K562 (cell line): ENCODE data around the gene CDKL4. TPM values are rescaled to one million over a fixed set of nuclear protein-coding genes. Genes with fewer than 3 reads are reported as not detected.

Experiments
- CEBPZ ChIP-seq: fragments of 150-350 bp; IDR thresholded peaks from 2 replicates; pipeline ENCODE4 v1.6.1; 2014; ENCODE audit warnings: low read depth, mild to moderate bottlenecking, low read length, borderline replicate concordance
- HDAC1 ChIP-seq, 2 experiments: fragments of 450-650 bp; IDR thresholded peaks; 2 replicates each; pipeline ENCODE4 v1.6.1; 2016 to 2017; ENCODE audit warnings: inconsistent platforms in 1 of 2, mild to moderate bottlenecking in 1 of 2, moderate library complexity in 1 of 2
- HNRNPUL1 ChIP-seq: fragments of 200-400 bp; formaldehyde crosslinking; IDR thresholded peaks from 2 replicates; pipeline ENCODE4 v1.6.1; 2017; ENCODE audit warnings: low read length
- MEIS2 ChIP-seq: fragments of 450-650 bp; IDR thresholded peaks from 2 replicates; pipeline ENCODE4 v1.6.1; 2014; ENCODE audit warnings: mild to moderate bottlenecking; ENCODE audit not compliant: partially characterized antibody
- NKRF ChIP-seq: fragments of 450-650 bp; IDR thresholded peaks from 2 replicates; pipeline ENCODE4 v1.6.1; 2016; ENCODE audit warnings: borderline replicate concordance
- REST ChIP-seq, 2 experiments: fragments of 450-650 bp; formaldehyde crosslinking in 1 of 2; IDR thresholded peaks; 2 replicates each; pipeline versions ENCODE4 v1.4.0 to v1.6.1; 2014 to 2020; ENCODE audit warnings: mild to moderate bottlenecking in 2 of 2, borderline replicate concordance in 1 of 2, low read depth in 1 of 2
- ZMIZ1 ChIP-seq, 2 experiments: fragments of 150-350 bp in 1 of 2; IDR thresholded peaks; 2 replicates each; pipeline ENCODE4 v1.6.1; 2012 to 2016; ENCODE audit warnings: low read depth in 2 of 2, low read length in 2 of 2, mild to moderate bottlenecking in 1 of 2, moderate library complexity in 1 of 2
- polyA plus RNA-seq, 8 experiments: library from polyadenylated mRNA; depleted of rRNA in 4 of 8; stranded (reverse) in 5 of 8; unstranded in 3 of 8; fragments of >200 nt; fragmentation: Nextera tagmentation in 2 of 8; fragmentation: Illumina TruSeq in 1 of 8; extraction: Ambion mirVana in 2 of 8; extraction: Trizol in 1 of 8; gene quantifications; 2 replicates each; pipeline versions ENCODE4 v1.2.1 to v1.2.3, GENCODE V29; 2011 to 2014; ENCODE audit warnings: inconsistent platforms in 1 of 8, missing spikeins in 1 of 8
- total RNA-seq, 7 experiments: library from RNA; depleted of rRNA in 6 of 7; stranded (reverse); fragments of >200 nt in 6 of 7; fragmentation: Illumina TruSeq in 2 of 7; extraction: Trizol in 2 of 7; gene quantifications; 2 replicates each; pipeline versions ENCODE4 v1.2.1 to v1.2.3, GENCODE V29; 2011 to 2021; ENCODE audit warnings: low replicate concordance in 1 of 7

CDKL4 gene
- total and polyA plus RNA-seq, 9 of the 15 experiments (the other 6 are each of a cell fraction or from before 2014, with no cell fraction given) = not detected

GRCh38 chr2:39227628-39228412 lies 15.9 kb downstream of the CDKL4 start (continued):
- TF ChIP-seq ZMIZ1 (IDR thresholded peaks at IDR 0.05; ENCODE audit: low read depth in 2 of 2, low read length in 2 of 2) (0 out of 4 replicates have a peak, but pooled peaks of 1 of the 2 experiments have one; percentile 34), NKRF (no peak), MEIS2 (peak; percentile 23), HDAC1 (IDR thresholded peaks at IDR 0.05) (no peak), CEBPZ (no peak), HNRNPUL1 (no peak), REST (IDR thresholded peaks at IDR 0.05; ENCODE audit: borderline replicate concordance) (peak; percentile 88), REST (CRISPR knock-in tag; IDR thresholded peaks at IDR 0.05; ENCODE audit: low read depth) (no peak)
